Activated T-cell treated with anti-CD3 and anti-CD28 coated beads, Interleukin-2, amount 50 U/mL, for 48 hours (primary cell): ENCODE measurements around the gene IL17RD.

ENCODE experiments used
- DNase-seq, 2 experiments: peaks; one replicate each; pipeline ENCODE4 v3.0.0-alpha.2; 2020

IL17RD gene

GRCh38 chr3:57064001-57064400, 101.2 kb downstream of the IL17RD start:
- DNase-seq, result no peak

- no peak for DNase-seq
Measured at GRCh38 chr3:57063032-57063431, 102.1 kb downstream of the IL17RD start.

- no peak for DNase-seq
Measured at GRCh38 chr3:57062101-57062631, 103.0 kb downstream of the IL17RD start.

GRCh38 chr3:57061556-57061955, 103.6 kb downstream of the IL17RD start:
- no peak for DNase-seq

- DNase-seq, result no peak
Measured at GRCh38 chr3:57060089-57060821, 104.9 kb downstream of the IL17RD start, which contains the start of gene SPATA12. SPATA12 (plus strand) TSS chr3:57060664; CDS start chr3:57073695, 13,031 bp downstream.

- DNase-seq, result no peak
Measured at GRCh38 chr3:57059411-57059810, 105.7 kb downstream of the IL17RD start.

- DNase-seq, result no peak
Measured at GRCh38 chr3:57057351-57057750, 107.8 kb downstream of the IL17RD start.

- no peak for DNase-seq
Measured at GRCh38 chr3:57053122-57053521, 112.0 kb downstream of the IL17RD start.

GRCh38 chr3:57052662-57053061, 112.5 kb downstream of the IL17RD start:
- DNase-seq, result no peak

- DNase-seq, result no peak
Measured at GRCh38 chr3:57048728-57049127, 116.4 kb downstream of the IL17RD start.

GRCh38 chr3:57048052-57048671, 117.0 kb downstream of the IL17RD start:
- no peak for DNase-seq

GRCh38 chr3:57046101-57046765, 118.9 kb downstream of the IL17RD start:
- no peak for DNase-seq

GRCh38 chr3:57043518-57043917, 121.6 kb downstream of the IL17RD start:
- no peak for DNase-seq

- no peak for DNase-seq
Measured at GRCh38 chr3:57041674-57042073, 123.5 kb downstream of the IL17RD start.
